WTC11 (cell line): ENCODE data around the gene GRM1.

Source experiments
- CTCF ChIP-seq: fragments of 200-600 bp; IDR thresholded peaks from 2 replicates; pipeline ENCODE4 v1.8.0; 2022; ENCODE audit warnings: antibody characterized with exemption
- E2F5 ChIP-seq: sonication (generic); formaldehyde crosslinking; IDR thresholded peaks from 2 replicates; pipeline ENCODE4 v1.8.1; 2022; ENCODE audit warnings: mild to moderate bottlenecking, moderate library complexity, missing genetic modification reagents
- JUN ChIP-seq: sonication (generic); formaldehyde crosslinking; IDR thresholded peaks from 2 replicates; pipeline ENCODE4 v1.8.0; 2023; ENCODE audit warnings: mild to moderate bottlenecking, missing genetic modification reagents
- SP1 ChIP-seq: sonication (generic); formaldehyde crosslinking; conservative IDR thresholded peaks from 2 replicates; pipeline ENCODE4 v1.8.1; 2022; ENCODE audit warnings: missing genetic modification reagents

- TF ChIP-seq CTCF, result no peak
- no peak for TF ChIP-seq SP1 (CRISPR knock-in tag)
- no peak for TF ChIP-seq JUN (CRISPR knock-in tag)
- TF ChIP-seq E2F5 (CRISPR knock-in tag), result no peak
Observed at GRCh38 chr6:146184701-146185100, 155.8 kb downstream of the GRM1 start.
